Progenitor cell of endocrine pancreas (in vitro differentiated cells): ENCODE data around the gene ETV6. TPM values are rescaled to one million over a fixed set of nuclear protein-coding genes. Genes with fewer than 3 reads are reported as not detected.

ENCODE experiments used
- DNase-seq: peaks from one replicate; pipeline ENCODE4 v3.0.0; 2021; ENCODE audit warnings: low spot score; ENCODE audit not compliant: unreplicated experiment
- H3K27ac Mint-ChIP-seq: 2 replicates; pipeline ENCODE4 v1.8.0; 2021; ENCODE audit warnings: mild to moderate bottlenecking, moderate library complexity, mixed read lengths
- H3K27me3 Mint-ChIP-seq: 2 replicates; pipeline ENCODE4 v1.8.0; 2021; ENCODE audit warnings: mixed read lengths
- H3K36me3 Mint-ChIP-seq: 2 replicates; pipeline ENCODE4 v1.8.0; 2022; ENCODE audit warnings: mixed read lengths; ENCODE audit not compliant: insufficient read depth
- H3K4me1 Mint-ChIP-seq: 2 replicates; pipeline ENCODE4 v1.8.0; 2021; ENCODE audit warnings: low read depth, mixed read lengths
- H3K4me3 Mint-ChIP-seq: 2 replicates; pipeline ENCODE4 v1.8.0; 2021; ENCODE audit warnings: low read depth, mild to moderate bottlenecking, moderate library complexity, mixed read lengths
- H3K9me3 Mint-ChIP-seq: 2 replicates; pipeline ENCODE4 v1.8.0; 2021; ENCODE audit warnings: low read depth, mixed read lengths
- total RNA-seq: library from RNA; stranded (reverse); gene quantifications from 2 replicates; pipeline ENCODE4 v1.2.1, GENCODE V29; 2021
- TF ChIP-seq, protein P1 (sequence below): fragments of 200-600 bp; sonication (generic); IDR thresholded peaks from one replicate; pipeline ENCODE4 v1.5.0; 2021; ENCODE audit warnings: antibody characterized with exemption, mild to moderate bottlenecking; ENCODE audit not compliant: unreplicated experiment

The ETV6 gene
- total RNA-seq, 1 donor from 2014 or later: 55.2 TPM

DNA sequence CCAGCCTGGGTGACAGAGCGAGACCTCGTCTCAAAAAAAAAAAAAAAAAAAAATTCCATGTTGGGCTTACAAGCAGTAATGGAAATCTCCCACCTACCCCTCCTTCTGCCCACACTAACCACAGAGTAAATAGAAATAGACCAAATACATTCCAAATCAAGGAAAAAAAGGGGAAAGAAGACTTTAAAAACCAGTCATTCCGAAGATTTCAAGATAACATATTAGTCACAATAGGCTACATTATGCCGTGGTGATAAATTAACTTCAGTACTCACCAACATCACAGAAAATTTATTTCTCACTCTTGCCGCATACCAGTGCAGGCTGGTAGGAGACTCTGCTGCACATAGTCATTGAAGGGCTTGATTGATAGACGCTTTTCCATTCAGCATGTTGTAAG is 15.5 kb upstream of the ETV6 start:
- Mint-ChIP-seq H3K9me3 (peaks cover 14% of the 10 kb centered on the region), H3K27me3 (no peaks in the 10 kb centered on the region), H3K4me1 (no peaks in the 10 kb centered on the region), H3K27ac (no peak overlapping the region), H3K4me3 (no peak overlapping the region), H3K36me3 (peaks cover 3% of the 10 kb centered on the region)
- no peak for DNase-seq
- TF ChIP-seq, protein P1, sequence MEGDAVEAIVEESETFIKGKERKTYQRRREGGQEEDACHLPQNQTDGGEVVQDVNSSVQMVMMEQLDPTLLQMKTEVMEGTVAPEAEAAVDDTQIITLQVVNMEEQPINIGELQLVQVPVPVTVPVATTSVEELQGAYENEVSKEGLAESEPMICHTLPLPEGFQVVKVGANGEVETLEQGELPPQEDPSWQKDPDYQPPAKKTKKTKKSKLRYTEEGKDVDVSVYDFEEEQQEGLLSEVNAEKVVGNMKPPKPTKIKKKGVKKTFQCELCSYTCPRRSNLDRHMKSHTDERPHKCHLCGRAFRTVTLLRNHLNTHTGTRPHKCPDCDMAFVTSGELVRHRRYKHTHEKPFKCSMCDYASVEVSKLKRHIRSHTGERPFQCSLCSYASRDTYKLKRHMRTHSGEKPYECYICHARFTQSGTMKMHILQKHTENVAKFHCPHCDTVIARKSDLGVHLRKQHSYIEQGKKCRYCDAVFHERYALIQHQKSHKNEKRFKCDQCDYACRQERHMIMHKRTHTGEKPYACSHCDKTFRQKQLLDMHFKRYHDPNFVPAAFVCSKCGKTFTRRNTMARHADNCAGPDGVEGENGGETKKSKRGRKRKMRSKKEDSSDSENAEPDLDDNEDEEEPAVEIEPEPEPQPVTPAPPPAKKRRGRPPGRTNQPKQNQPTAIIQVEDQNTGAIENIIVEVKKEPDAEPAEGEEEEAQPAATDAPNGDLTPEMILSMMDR: no peak

DNA sequence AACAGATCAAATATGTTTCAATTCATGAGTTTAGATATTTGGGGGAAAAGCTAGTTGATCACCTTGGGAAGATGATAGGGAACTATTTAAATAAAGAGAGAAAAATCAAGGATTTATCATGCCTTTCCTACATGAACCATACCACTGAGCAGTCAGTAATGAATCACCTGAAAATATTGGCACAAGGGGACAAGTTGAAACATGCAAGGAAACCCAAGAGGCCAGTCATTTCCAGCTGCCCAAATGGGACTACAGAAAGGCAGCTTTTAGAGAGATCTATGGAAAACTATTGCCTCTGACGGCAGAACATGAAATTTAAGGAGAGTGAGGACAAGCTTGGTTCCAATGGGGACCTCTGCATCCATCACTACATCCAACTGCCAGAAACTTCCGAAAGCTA is 14.1 kb upstream of the ETV6 start:
- TF ChIP-seq, protein P1: no peak
- DNase-seq: no peak
- H3K9me3 Mint-ChIP-seq: peaks cover 14% of the 10 kb centered on the region
- peaks cover 3% of the 10 kb centered on the region for H3K36me3 Mint-ChIP-seq
- no peak overlapping the region for H3K27ac Mint-ChIP-seq
- no peaks in the 10 kb centered on the region for H3K27me3 Mint-ChIP-seq
- no peak overlapping the region for H3K4me3 Mint-ChIP-seq
- no peaks in the 10 kb centered on the region for H3K4me1 Mint-ChIP-seq

DNA sequence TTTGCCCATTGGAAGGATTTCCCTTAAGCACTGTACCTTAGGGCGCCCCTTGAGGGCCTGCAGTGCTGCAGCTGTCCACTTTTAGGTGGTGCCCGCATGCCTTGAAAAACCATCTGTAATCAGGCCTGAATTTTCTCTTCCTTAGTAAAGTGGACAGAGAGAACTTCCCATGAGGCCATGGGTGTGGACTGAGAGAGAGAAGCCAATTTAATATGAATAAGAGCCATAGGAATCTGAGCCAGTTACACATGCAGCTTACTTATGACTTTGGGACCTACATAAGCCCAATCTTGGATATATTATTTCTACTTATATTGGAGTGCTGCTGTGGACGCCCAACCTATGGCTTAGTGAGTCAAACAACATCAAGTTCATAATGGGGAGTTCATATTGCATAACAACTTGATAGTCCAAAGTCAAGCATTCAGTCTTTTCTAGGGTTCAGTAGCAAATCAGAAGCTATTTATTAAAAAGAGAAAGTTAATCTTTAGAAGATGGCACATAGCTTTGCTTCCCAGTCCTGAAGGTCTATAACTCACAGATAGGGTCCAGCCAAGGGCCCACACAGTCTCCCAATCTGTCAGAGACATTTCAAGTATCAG is 11.1 kb upstream of the ETV6 start:
- H3K9me3 Mint-ChIP-seq: peaks cover 14% of the 10 kb centered on the region
- no peak for DNase-seq
- H3K4me1 Mint-ChIP-seq: no peaks in the 10 kb centered on the region
- H3K36me3 Mint-ChIP-seq: peaks cover 3% of the 10 kb centered on the region
- no peak overlapping the region for H3K4me3 Mint-ChIP-seq
- no peaks in the 10 kb centered on the region for H3K27me3 Mint-ChIP-seq
- no peak overlapping the region for H3K27ac Mint-ChIP-seq
- TF ChIP-seq, protein P1: no peak

DNA sequence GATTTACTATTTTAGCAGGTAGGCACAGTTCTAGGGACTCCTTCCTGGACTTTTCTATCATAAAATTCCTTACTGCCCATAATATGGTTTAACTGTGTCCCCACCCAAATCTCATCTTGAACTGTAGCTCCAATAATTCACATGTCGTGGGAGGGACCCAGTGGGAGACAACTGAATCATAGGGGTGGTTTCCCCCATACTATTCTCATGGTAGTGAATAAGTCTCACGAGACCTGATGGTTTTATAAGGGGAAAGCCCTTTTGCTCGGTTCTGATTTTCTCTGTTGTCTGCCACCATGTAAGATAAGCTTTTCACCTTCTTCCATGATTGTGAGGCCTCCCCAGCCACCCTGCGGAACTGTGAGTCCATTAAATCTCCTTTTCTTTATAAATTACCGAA is 10.0 kb upstream of the ETV6 start:
- Mint-ChIP-seq H3K9me3 (peaks cover 14% of the 10 kb centered on the region), H3K36me3 (peaks cover 3% of the 10 kb centered on the region), H3K4me3 (no peak overlapping the region), H3K27me3 (no peaks in the 10 kb centered on the region), H3K4me1 (peaks cover 2% of the 10 kb centered on the region), H3K27ac (no peak overlapping the region)
- TF ChIP-seq, protein P1: no peak
- no peak for DNase-seq

DNA sequence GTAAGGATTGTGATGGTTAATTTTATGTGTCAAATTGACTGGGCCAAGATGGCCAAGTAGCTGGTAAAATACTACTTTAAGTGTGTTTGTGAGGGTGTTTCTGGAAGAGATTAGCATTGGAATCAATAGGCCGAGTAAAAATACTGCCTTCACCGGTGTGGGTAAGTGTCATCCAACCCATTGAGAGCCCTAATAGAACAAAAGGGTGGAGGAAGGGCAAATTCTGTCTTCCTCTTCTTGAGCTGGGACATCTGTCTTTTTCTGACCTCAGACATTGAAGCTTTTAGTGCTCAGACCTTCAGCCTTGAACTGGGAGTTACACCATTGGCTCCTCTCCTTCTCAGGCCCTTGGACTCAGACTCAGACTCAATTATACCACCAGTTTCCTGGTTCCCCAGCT is 8.0 kb upstream of the ETV6 start:
- H3K9me3 Mint-ChIP-seq: peaks cover 3% of the 10 kb centered on the region
- H3K4me3 Mint-ChIP-seq: no peak overlapping the region

More for the DNA sequence above, 8.0 kb upstream of the ETV6 start:
- Mint-ChIP-seq H3K36me3 (peaks cover 2% of the 10 kb centered on the region), H3K27me3 (no peaks in the 10 kb centered on the region), H3K4me1 (peaks cover 2% of the 10 kb centered on the region), H3K27ac (no peak overlapping the region)
- no peak for DNase-seq
- TF ChIP-seq, protein P1: no peak
